ENCODE results near the gene REL. TPM values are rescaled to one million over a fixed set of nuclear protein-coding genes. Genes with fewer than 3 reads are reported as not detected.

Gene REL
- total RNA-seq, 1 experiment from 2014 or later, result 10.2 TPM

DNA sequence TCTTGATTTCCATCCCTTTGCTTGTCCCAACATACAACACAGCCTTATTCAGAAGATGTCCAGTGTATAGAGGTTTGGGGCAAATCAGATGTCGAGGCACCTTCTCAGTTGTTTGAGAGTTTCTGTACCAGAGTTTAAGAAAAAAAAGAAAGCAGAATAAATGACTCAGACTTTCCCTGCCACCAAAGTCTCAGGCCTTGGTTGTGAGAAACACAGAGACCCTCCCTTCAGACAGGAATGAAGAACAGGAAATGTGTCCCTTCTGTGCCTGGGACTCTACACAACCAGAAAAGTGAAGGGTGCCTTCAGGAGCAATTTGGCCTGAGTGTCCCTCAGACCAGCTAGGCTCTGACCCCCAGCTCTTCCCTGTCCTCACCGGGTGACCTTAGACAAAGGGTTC lies 37.3 kb upstream of the REL start:
- DNase-seq (ENCODE audit: low read depth, low spot score) (no peak), ATAC-seq (no peak)
- Histone ChIP-seq H2AFZ (ENCODE audit: low read depth, low read length, poor library complexity, severe bottlenecking) (no peak overlapping the region), H3K79me2 (ENCODE audit: insufficient read depth, low read length) (no peaks in the 10 kb centered on the region), H3K9ac (ENCODE audit: low read length) (no peak overlapping the region), H3K27ac (ENCODE audit: low read depth, low read length) (no peak overlapping the region), H3K4me3 (replicated peaks in 1 of 2; ENCODE audit: low read depth in 1 of 2, low read length in 2 of 2) (no peak overlapping the region), H3K36me3 (ENCODE audit: control insufficient read depth in 1 of 2, insufficient read depth in 2 of 2, low read length in 2 of 2) (no peaks in the 10 kb centered on the region), H3K4me1 (ENCODE audit: control insufficient read depth in 1 of 2, insufficient read depth in 2 of 2, low read length in 2 of 2) (no peaks in the 10 kb centered on the region), H3K9me2 (ENCODE audit: insufficient read depth) (no peaks in the 10 kb centered on the region), H4K20me1 (ENCODE audit: insufficient read depth) (no peaks in the 10 kb centered on the region), H3K27me3 (ENCODE audit: insufficient read depth, low read length) (no peaks in the 10 kb centered on the region), H3K9me3 (ENCODE audit: control insufficient read depth in 1 of 2, insufficient read depth in 1 of 2, low read depth in 1 of 2, low read length in 2 of 2) (no peaks in the 10 kb centered on the region), H3K4me2 (ENCODE audit: low read length) (no peak overlapping the region)
- BruUV-seq (replicated peaks), result no TSS peak
- ChIA-PET CTCF (no interaction called here), POLR2A (no interaction called here), RAD21 (ENCODE audit: low non-redundant PET in 1 of 2, low total read pairs in 2 of 2, uncharacterized antibody in 2 of 2, unreplicated experiment in 2 of 2) (no interaction called here)
- intact Hi-C loops (cut with micrococcal nuclease), result no loop called here
- no peak for TF ChIP-seq SRF (IDR thresholded peaks at IDR 0.05; ENCODE audit: low read depth)

DNA sequence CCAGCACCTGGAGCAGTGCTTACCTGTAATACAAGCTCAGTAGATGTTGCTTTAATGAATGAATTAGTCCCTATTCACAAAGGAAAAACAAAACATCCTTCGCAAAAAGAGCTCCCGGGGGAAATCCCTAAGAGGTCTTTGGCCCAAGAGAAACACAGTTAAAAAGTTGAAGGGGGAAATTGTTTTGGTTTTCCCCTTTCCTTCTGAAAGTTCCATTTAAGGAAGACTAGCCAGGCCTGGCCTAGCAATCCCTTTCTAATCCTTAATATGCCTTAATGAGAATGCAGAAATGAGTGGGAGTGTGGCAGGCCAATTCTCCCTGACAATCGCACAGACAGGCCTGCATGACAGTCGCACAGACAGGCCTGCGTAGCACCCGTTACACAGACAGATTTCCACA lies 33.5 kb upstream of the REL start:
- H3K27ac ChIP-seq (ENCODE audit: low read depth, low read length), result no peak overlapping the region
- H3K9me3 ChIP-seq (ENCODE audit: control insufficient read depth in 1 of 2, insufficient read depth in 1 of 2, low read depth in 1 of 2, low read length in 2 of 2), result no peaks in the 10 kb centered on the region
- intact Hi-C loops (cut with micrococcal nuclease), result no loop called here
- CTCF ChIA-PET, result no interaction called here
- H3K79me2 ChIP-seq (ENCODE audit: insufficient read depth, low read length), result no peaks in the 10 kb centered on the region
- no peak for ATAC-seq
- H4K20me1 ChIP-seq (ENCODE audit: insufficient read depth), result no peaks in the 10 kb centered on the region
- DNase-seq (ENCODE audit: low read depth, low spot score), result no peak
- no peak overlapping the region for H3K4me2 ChIP-seq (ENCODE audit: low read length)
- BruUV-seq (replicated peaks), result no TSS peak
- POLR2A ChIA-PET, result no interaction called here
- H3K4me1 ChIP-seq (ENCODE audit: control insufficient read depth in 1 of 2, insufficient read depth in 2 of 2, low read length in 2 of 2), result no peaks in the 10 kb centered on the region
- H3K36me3 ChIP-seq (ENCODE audit: control insufficient read depth in 1 of 2, insufficient read depth in 2 of 2, low read length in 2 of 2), result no peaks in the 10 kb centered on the region
- H3K4me3 ChIP-seq (replicated peaks in 1 of 2; ENCODE audit: low read depth in 1 of 2, low read length in 2 of 2), result no peak overlapping the region
- H2AFZ ChIP-seq (ENCODE audit: low read depth, low read length, poor library complexity, severe bottlenecking), result no peak overlapping the region
- TF ChIP-seq, protein P1, sequence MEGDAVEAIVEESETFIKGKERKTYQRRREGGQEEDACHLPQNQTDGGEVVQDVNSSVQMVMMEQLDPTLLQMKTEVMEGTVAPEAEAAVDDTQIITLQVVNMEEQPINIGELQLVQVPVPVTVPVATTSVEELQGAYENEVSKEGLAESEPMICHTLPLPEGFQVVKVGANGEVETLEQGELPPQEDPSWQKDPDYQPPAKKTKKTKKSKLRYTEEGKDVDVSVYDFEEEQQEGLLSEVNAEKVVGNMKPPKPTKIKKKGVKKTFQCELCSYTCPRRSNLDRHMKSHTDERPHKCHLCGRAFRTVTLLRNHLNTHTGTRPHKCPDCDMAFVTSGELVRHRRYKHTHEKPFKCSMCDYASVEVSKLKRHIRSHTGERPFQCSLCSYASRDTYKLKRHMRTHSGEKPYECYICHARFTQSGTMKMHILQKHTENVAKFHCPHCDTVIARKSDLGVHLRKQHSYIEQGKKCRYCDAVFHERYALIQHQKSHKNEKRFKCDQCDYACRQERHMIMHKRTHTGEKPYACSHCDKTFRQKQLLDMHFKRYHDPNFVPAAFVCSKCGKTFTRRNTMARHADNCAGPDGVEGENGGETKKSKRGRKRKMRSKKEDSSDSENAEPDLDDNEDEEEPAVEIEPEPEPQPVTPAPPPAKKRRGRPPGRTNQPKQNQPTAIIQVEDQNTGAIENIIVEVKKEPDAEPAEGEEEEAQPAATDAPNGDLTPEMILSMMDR (IDR thresholded peaks at IDR 0.05 in 2 of 3, conservative IDR thresholded peaks at IDR 0.05 in 1 of 3; ENCODE audit: borderline replicate concordance in 1 of 3, insufficient read depth in 1 of 3, low read depth in 2 of 3, low read length in 2 of 3), result no peak
- TF ChIP-seq EZH2phosphoT487 (IDR thresholded peaks at IDR 0.05; ENCODE audit: borderline replicate concordance), result no peak
- no peak for TF ChIP-seq POLR2AphosphoS5 (IDR thresholded peaks at IDR 0.05; ENCODE audit: low read depth, low read length)
- no peak for TF ChIP-seq ZNF274 (IDR thresholded peaks at IDR 0.05; ENCODE audit: low read depth, low read length)
- H3K27me3 ChIP-seq (ENCODE audit: insufficient read depth, low read length), result no peaks in the 10 kb centered on the region
- H3K9ac ChIP-seq (ENCODE audit: low read length), result no peak overlapping the region
- no peaks in the 10 kb centered on the region for H3K9me2 ChIP-seq (ENCODE audit: insufficient read depth)
- RAD21 ChIA-PET (ENCODE audit: low non-redundant PET in 1 of 2, low total read pairs in 2 of 2, uncharacterized antibody in 2 of 2, unreplicated experiment in 2 of 2), result no interaction called here
